Testis (tissue), 2 donors: ENCODE measurements around the gene TMA16.

Experiments
- CTCF ChIP-seq, 3 experiments: fragments of 450-650 bp in 2 of 3; fragments of 200-600 bp in 1 of 3; sonication (generic) in 1 of 3; IDR thresholded peaks; one replicate each; pipeline ENCODE4 v1.5.1; 2016 to 2019; ENCODE audit warnings: antibody characterized with exemption in 3 of 3, mild to moderate bottlenecking in 2 of 3, moderate library complexity in 1 of 3
- POLR2A ChIP-seq: fragments of 450-650 bp; IDR thresholded peaks from one replicate; pipeline ENCODE4 v1.6.1; 2017; ENCODE audit warnings: antibody characterized with exemption, mild to moderate bottlenecking, moderate library complexity

GRCh38 chr4:163565226-163566135 lies 71.0 kb downstream of the TMA16 start:
- TF ChIP-seq POLR2A (no peak), CTCF (IDR thresholded peaks at IDR 0.05) (no peak)
